HEK293T (cell line): ENCODE results near the gene LRRC28.
A peak's percentile ranks its signal among the peaks of the same experiment; 100 is the strongest.

Experiments
- CTCF ChIA-PET: fragments of 350-600 bp; formaldehyde crosslinking; extraction: SDS; loops from one replicate; lab custom pipeline; 2021; ENCODE audit warnings: antibody characterized with exemption, inconsistent platforms; lab: Yijun Ruan, JAX
- POLR2A ChIA-PET: fragments of 350-600 bp; formaldehyde crosslinking; extraction: SDS; loops from one replicate; lab custom pipeline; 2020; ENCODE audit warnings: antibody characterized with exemption, inconsistent platforms; lab: Yijun Ruan, JAX
- DNase-seq: peaks from one replicate; pipeline ENCODE4 v3.0.0; 2012; ENCODE audit warnings: mixed read lengths; ENCODE audit errors: extremely low spot score
- ARNT ChIP-seq: fragments of 450-650 bp; IDR thresholded peaks from 2 replicates; pipeline ENCODE4 v1.6.1; 2017; ENCODE audit warnings: mild to moderate bottlenecking
- BHLHE40 ChIP-seq: fragments of 450-650 bp; IDR thresholded peaks from 2 replicates; pipeline ENCODE4 v1.6.1; 2016; ENCODE audit warnings: mild to moderate bottlenecking, moderate library complexity, borderline replicate concordance
- CTBP1 ChIP-seq: fragments of 450-650 bp; IDR thresholded peaks from 2 replicates; pipeline ENCODE4 v1.6.1; 2016; ENCODE audit warnings: borderline replicate concordance
- ELF4 ChIP-seq: fragments of 450-650 bp; IDR thresholded peaks from 2 replicates; pipeline ENCODE4 v1.6.1; 2017; ENCODE audit warnings: antibody characterized with exemption
- FOXA1 ChIP-seq: fragments of 450-650 bp; IDR thresholded peaks from 2 replicates; pipeline ENCODE4 v1.6.1; 2016; ENCODE audit warnings: mild to moderate bottlenecking
- FOXK2 ChIP-seq: fragments of 450-650 bp; IDR thresholded peaks from 2 replicates; pipeline ENCODE4 v1.6.1; 2016; ENCODE audit warnings: mild to moderate bottlenecking
- FOXM1 ChIP-seq: fragments of 450-650 bp; IDR thresholded peaks from 2 replicates; pipeline ENCODE4 v1.6.1; 2017; ENCODE audit warnings: mild to moderate bottlenecking, borderline replicate concordance
- HDGF ChIP-seq: fragments of 450-650 bp; IDR thresholded peaks from 2 replicates; pipeline ENCODE4 v1.6.1; 2017; ENCODE audit warnings: antibody characterized with exemption, borderline replicate concordance
- L3MBTL2 ChIP-seq: fragments of 450-650 bp; conservative IDR thresholded peaks from 2 replicates; pipeline ENCODE4 v1.6.1; 2016; ENCODE audit warnings: mild to moderate bottlenecking
- LEF1 ChIP-seq: fragments of 450-650 bp; IDR thresholded peaks from 2 replicates; pipeline ENCODE4 v1.6.1; 2017; ENCODE audit warnings: mild to moderate bottlenecking, borderline replicate concordance
- NFRKB ChIP-seq: fragments of 450-650 bp; IDR thresholded peaks from 2 replicates; pipeline ENCODE4 v1.6.1; 2016; ENCODE audit warnings: mild to moderate bottlenecking, moderate library complexity
- PKNOX1 ChIP-seq: fragments of 450-650 bp; IDR thresholded peaks from 2 replicates; pipeline ENCODE4 v1.6.1; 2016
- SP1 ChIP-seq: fragments of 450-650 bp; IDR thresholded peaks from 2 replicates; pipeline ENCODE4 v1.6.1; 2017
- SUZ12 ChIP-seq: fragments of 450-650 bp; IDR thresholded peaks from 2 replicates; pipeline ENCODE4 v1.6.1; 2016; ENCODE audit warnings: mild to moderate bottlenecking
- TARDBP ChIP-seq: fragments of 450-650 bp; IDR thresholded peaks from 2 replicates; pipeline ENCODE4 v1.6.1; 2016
- ZNF384 ChIP-seq: fragments of 450-650 bp; IDR thresholded peaks from 2 replicates; pipeline ENCODE4 v1.6.1; 2016

Gene LRRC28

GRCh38 chr15:99340347-99340746 is 89.1 kb downstream of the LRRC28 start:
- ChIA-PET CTCF (no interaction called here), POLR2A (no interaction called here)
- TF ChIP-seq ELF4 (no peak), LEF1 (no peak), TARDBP (no peak), SUZ12 (no peak), FOXM1 (no peak), SP1 (no peak), L3MBTL2 (no peak), NFRKB (no peak), CTBP1 (no peak), FOXK2 (no peak), ZNF384 (no peak), BHLHE40 (no peak), FOXA1 (no peak), ARNT (no peak), PKNOX1 (no peak), HDGF (no peak)
- no peak for DNase-seq

- DNase-seq, result no peak
- ChIA-PET POLR2A (no interaction called here), CTCF (interaction anchor here (0.7 to 1.1 kb wide), 2 partner anchors 226 to 362 kb away, joined by 3 to 4 read pairs; no protein-coding TSS in a partner anchor)
- no peak for TF ChIP-seq HDGF
- no peak for TF ChIP-seq ZNF384
- TF ChIP-seq BHLHE40, result no peak
- TF ChIP-seq PKNOX1, result no peak
- no peak for TF ChIP-seq SUZ12
- no peak for TF ChIP-seq ELF4
- no peak for TF ChIP-seq FOXM1
Observed at GRCh38 chr15:99341786-99342185, 90.5 kb downstream of the LRRC28 start.

GRCh38 chr15:99343208-99343607 is 91.9 kb downstream of the LRRC28 start:
- TF ChIP-seq L3MBTL2 (no peak), FOXM1 (no peak), SP1 (no peak), NFRKB (no peak), PKNOX1 (no peak), SUZ12 (no peak), ARNT (no peak), ELF4 (no peak), LEF1 (no peak), CTBP1 (no peak), ZNF384 (no peak), BHLHE40 (no peak), HDGF (no peak), TARDBP (no peak)
- DNase-seq, result no peak
- ChIA-PET CTCF (interaction anchor here (1.7 kb wide), 1 partner anchor 361 kb away, joined by 5 read pairs; no protein-coding TSS in a partner anchor), POLR2A (no interaction called here)

- no peak for TF ChIP-seq CTBP1
- TF ChIP-seq FOXA1, result no peak
- no peak for TF ChIP-seq SP1
- no peak for TF ChIP-seq FOXM1
- TF ChIP-seq L3MBTL2, result no peak
- TF ChIP-seq ELF4, result no peak
- no peak for TF ChIP-seq ZNF384
- TF ChIP-seq BHLHE40, result no peak
- TF ChIP-seq NFRKB, result no peak
- POLR2A ChIA-PET, result no interaction called here
- CTCF ChIA-PET, result interaction anchor here (1.7 kb wide), 1 partner anchor 360 kb away, joined by 5 read pairs; no protein-coding TSS in a partner anchor
- DNase-seq, result peak; percentile 26
Observed at GRCh38 chr15:99343881-99344551, 92.7 kb downstream of the LRRC28 start.

- CTCF ChIA-PET, result interaction anchor here (1.7 kb wide), 1 partner anchor 360 kb away, joined by 5 read pairs; no protein-coding TSS in a partner anchor
- POLR2A ChIA-PET, result no interaction called here
- TF ChIP-seq L3MBTL2 (no peak), FOXK2 (no peak), NFRKB (no peak), ELF4 (no peak), BHLHE40 (no peak), LEF1 (no peak), ARNT (no peak)
- DNase-seq, result no peak
Observed at GRCh38 chr15:99344639-99345038, 93.4 kb downstream of the LRRC28 start.

GRCh38 chr15:99345242-99345641 is 94.0 kb downstream of the LRRC28 start:
- TF ChIP-seq TARDBP (no peak), BHLHE40 (no peak)
- DNase-seq, result no peak
- ChIA-PET POLR2A (no interaction called here), CTCF (no interaction called here)
